ENCODE measurements around the gene SUMO2.
"Not testable (repeated sequence)": the region's sequence is repeated elsewhere in the genome, so short reads cannot be mapped to it uniquely, and the experiment has no call there.

Gene SUMO2

GRCh38 chr17:75142236-75142971 is 40.4 kb downstream of the SUMO2 start:
- no peak for DNase-seq

GRCh38 chr17:75138519-75138918 is 44.2 kb downstream of the SUMO2 start:
- no peak for DNase-seq

DNA sequence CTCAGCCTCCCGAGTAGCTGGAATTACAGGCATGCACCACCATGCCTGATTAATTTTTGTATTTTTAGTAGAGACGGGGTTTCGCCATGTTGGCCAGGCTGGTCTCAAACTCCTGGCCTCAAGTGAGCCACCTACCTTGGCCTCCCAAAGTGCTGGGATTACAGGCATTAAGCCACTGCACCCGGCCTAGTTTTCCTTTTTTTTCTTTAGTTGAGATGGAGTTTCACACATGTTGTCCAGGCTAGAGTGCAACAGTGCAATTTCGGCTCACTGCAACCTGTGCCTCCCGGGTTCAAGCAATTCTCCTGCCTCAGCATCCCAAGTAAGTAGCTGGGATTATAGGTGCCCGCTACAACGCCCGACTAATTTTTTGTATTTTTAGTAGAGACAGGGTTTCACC is 45.0 kb downstream of the SUMO2 start:
- DNase-seq = not testable (repeated sequence)

DNA sequence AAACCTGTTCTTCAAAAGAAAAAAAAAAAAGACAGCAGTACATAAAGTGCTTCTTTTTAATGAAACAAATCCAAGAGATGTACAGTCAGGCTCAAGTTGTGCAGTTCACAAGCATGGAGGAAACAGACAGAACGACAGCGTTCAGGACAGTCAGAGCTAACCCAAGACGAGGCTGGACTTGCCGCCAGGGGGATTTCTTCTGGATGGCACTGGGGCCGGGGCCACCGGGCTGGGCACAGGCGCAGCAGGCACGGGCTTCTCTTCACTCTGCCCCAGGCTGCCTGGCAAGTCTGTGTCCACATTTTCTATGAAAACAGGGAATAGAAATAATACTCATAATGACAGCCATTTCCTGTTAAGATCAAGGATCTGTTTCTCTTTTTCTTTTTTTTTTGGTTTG is 46.8 kb downstream of the SUMO2 start:
- no peak for DNase-seq

- no peak for DNase-seq
Observed at GRCh38 chr17:75135452-75135851, 47.3 kb downstream of the SUMO2 start.

DNA sequence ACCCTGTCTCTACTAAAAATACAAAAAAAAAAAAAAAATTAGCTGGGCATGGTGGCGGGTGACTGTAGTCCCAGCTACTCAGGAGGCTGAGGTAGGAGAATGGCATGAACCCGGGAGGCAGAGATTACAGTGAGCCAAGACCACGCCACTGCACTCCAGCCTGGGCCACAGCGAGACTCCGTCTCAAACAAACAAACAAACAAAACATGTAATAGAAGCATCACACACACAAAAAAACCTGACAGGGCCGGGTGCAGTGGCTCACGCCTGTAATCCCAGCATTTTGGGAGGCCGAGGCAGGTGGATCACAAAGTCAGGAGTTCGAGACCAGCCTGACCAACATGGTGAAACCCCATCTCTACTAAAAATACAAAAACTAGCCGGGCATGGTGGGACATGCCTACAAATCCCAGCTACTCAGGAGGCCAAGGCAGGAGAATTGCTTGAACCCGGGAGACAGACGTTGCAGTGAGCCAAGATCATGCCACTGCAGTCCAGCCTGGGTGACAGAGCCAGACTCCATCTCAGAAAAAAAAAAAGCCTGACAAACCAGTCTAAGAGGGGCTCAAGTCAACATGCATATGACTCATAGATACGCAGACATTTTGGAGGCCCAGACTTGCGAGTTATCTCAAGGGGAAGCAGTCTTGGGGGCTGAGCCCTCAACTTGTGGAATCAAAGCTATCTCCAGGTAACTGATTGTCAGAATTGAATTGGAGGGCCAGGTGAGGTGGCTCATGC is 49.0 kb downstream of the SUMO2 start:
- not testable (repeated sequence) for DNase-seq

DNA sequence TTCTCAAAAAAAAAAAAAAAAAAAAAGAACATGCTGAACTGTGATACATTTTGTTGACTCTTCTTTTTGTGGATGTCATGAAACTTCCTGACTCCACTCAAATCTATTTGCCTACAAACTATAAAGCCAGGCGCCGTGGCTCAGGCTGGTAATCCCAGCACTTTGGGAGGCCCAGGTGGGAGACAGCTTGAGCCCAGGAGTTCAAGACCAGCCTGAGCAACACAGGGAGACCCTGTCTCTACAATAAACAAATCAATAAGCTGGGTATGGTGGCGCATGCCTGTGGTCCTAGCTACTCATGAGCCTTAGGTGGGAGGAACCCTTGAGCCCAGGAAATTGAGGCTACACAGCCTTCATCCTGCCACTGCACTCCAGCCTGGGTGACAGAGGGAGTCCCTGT is 49.8 kb downstream of the SUMO2 start:
- DNase-seq = no peak

DNA sequence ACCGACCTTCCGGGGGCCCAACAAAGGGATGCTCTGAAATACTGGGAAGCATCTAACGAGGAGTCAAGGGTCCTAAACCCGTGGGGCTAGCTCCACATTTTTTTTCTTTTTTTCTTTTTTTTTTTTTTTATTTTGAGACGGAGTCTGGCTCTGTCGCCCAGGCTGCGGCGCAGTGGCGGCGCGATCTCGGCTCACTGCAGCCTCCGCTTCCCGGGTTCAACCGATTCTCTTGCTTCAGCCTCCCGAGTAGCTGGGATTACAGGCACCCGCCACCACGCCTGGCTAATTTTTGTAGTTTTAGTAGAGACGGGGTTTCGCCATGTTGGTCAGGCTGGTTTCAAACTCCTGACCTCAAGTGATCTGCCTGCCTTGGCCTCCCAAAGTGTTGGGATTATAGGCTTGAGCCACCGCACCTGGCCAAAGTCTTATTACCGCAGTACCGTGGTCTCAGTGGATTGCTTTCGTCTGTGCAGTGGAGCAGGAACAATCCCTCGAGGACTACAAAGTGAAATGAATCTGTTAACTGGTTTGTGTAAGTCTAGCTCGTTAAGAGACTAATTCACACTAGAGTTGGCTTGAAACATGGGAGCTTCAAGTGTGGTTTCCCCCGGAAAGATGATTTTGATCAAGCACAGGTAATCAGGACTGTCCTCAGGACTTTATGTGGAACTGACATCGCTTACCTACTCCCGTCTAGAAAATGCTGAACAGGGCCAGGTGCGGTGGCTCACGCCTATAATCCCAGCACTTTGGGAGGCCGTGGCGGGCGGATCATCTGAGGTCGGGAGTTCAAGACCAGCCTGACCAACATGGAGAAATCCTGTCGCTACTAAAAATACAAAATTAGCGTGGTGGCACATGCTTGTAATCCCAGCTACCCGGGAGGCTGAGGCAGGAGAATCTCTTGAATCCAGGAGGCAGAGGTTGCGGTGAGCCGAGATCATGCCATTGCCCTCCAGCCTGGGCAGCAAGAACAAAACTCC is 50.5 kb downstream of the SUMO2 start:
- not testable (repeated sequence) for DNase-seq

DNA sequence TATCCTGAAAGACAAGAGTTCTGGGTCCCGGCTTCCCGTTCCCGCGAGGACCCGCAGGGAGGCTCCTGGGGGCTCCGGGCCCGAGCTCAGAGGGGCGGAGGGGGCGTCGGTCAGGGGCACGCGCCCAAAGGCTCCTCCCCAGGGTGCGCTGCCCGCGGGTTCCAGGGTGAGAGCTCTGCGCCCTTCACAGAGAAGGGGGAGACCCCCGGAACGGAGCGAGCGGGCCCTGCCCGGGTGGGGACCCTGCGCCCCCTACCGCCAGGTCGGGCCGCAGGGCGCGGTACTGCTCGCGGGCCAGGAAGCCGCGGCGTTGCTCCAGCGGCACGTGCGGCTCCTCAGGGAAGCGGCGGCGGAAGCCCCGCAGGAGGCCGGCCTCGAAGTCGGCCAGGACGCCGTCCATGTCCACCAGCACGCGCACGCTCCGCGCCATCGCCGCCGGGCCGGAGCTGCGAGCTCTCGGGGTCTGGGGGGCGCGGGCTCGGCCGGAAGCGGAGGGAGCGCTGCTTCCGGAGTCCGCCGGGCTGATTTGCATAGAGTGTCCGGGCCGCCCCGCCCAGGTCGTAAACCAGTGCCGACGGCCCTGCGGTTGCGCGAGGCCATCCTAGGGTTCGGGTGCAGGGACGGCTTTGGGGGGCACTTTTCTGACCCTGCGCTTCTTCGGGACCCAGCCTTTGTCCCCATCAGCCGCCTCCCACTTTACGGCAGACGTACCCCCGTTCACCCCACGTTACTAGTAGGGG is 51.3 kb downstream of the SUMO2 start, which contains the start of gene NT5C:
TSS of gene NT5C (minus strand) at position 465 of the 740 bp plus-strand sequence. CDS start at position 430, 35 bp downstream.
- peak; percentile 31 to 77 (median 39) for DNase-seq

GRCh38 chr17:75130632-75131277 is 52.0 kb downstream of the SUMO2 start:
- DNase-seq = peak in 3 of 5 experiments; percentile 18 to 63 (median 32)

- DNase-seq = no peak
Observed at GRCh38 chr17:75130059-75130631, 52.6 kb downstream of the SUMO2 start.

DNA sequence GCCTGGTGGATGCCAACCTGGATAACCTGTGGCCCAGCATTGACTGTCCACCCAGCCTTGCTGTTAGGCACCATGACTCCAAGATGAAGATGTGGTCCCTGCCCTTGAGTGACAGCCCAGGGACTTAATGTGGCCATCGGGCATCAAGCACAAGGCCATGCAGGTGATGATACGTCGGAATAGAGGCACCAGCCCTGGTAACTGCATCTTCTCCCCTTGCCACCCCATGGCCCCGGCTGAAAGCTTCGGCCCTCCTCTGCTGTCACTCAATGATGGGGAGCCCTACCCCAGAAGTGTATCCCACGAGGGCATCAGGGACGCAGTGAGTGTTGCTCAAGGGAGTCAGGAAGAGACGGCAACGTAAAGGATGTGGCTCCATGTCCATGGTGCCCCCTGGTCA is 53.2 kb downstream of the SUMO2 start:
- no peak for DNase-seq

DNA sequence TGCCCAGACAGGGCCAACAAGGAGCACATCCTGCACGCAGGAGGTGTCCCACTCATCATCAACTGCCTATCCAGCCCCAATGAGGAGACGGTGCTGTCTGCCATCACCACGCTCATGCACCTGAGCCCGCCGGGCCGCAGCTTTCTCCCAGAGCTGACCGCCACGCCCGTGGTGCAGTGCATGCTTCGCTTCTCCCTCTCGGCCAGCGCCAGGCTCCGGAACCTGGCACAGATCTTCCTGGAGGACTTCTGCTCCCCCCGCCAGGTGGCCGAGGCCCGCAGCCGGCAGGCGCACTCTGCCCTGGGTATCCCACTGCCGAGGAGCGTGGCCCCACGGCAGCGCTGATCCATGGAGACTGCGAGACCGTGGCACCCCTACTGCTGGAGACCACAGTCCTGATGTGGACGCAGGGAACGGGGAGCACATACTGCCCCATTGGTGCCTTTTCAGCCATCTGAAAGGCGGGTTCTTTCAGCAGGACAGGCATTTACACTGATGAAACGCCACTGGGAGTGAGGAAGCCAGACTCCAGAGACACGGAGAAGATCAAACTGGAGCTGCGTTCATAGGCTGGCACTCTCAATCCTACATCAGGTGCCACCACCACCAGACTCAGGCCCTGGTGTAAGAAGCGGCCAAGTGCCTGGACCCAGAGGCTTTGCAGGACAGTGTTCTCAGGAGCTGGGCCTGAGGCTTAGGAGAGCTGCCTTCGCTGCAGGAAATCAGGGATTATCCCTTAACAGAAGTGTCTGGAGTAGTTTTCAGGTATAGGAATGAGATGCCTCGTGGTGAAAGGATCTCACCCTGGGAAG is 53.9 kb downstream of the SUMO2 start:
- DNase-seq = no peak

GRCh38 chr17:75127936-75128335 is 54.8 kb downstream of the SUMO2 start:
- not testable (repeated sequence) for DNase-seq

GRCh38 chr17:75126954-75127353 is 55.8 kb downstream of the SUMO2 start:
- no peak for DNase-seq

DNA sequence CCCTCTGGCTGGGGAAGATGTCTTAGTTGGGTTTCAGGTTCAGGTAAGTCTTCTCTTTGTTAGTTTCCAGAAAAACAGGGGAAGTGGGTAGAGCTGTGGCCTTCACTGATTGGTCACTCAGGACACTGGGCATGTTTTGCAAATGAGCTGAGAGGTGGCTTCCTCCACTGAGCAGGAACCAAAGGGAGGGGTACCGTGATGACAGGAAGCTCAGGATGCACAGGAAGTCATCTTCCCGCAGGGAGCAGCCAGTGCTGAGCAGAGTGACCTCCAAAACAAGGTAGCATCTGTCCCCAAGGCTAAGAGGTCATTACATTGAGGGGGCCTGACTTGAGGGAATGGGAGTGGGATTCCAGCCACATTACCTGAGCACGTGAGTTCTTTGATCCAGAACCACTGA is 56.8 kb downstream of the SUMO2 start:
- DNase-seq = peak in 1 of 5 experiments; percentile 37

DNA sequence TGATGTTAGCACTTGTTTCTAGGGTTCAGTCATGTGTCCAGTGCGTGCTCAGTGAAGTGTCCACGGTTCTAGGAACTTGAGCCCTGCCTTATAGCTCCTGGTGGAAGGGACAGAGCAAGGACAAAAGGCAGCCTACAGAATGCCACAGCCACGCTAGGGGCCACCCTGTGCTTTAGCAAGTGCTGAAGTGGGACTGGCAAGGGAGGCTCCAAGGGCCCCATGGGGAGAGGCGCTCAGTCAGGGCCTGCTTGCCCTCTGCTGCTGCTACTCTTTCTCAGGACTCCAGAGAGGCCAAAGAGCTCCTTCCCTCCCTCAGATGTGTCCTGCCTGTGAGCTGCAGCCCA is 58.0 kb downstream of the SUMO2 start:
- no peak for DNase-seq

DNA sequence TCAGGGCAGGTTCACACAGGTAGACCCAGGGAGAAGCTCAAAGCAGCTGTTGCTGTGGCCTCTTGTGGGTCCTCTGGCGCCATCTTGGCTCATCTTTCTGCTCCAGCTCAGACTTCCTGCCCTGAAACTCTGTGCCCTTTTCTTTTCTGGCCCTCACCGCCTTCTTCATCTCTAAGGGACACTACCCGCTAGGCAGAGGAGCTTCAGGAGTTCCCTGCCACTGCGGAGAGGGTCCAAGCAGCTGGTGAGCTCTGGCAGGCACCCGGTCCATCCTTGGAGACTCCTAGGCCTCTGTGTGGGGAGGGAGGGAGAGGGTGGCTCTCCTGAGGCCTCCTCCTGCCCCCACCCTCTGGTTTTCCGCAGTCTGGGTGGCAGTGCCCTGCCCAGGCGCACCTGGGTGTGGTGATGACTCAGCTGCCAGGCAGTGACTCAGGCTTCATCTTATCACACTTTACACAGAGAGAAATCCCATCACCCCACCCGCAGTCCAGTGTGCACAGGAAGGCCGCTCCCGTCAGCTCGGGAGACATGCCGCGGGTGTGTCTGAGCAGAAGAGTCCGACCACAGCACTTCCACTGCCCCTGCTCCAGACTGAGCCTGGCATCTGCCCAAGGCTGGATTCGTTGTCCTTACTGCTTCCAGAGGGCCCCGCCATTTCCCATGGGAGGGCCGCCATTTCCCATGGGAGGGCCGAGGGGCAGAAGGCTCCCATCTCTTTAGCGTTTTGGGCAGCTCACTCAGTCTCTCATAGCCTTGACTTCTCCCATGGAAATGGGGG is 58.5 kb downstream of the SUMO2 start:
- DNase-seq = peak in 2 of 5 experiments; percentile 42 to 72

- DNase-seq = no peak
Observed at GRCh38 chr17:75118307-75118706, 64.5 kb downstream of the SUMO2 start.

DNA sequence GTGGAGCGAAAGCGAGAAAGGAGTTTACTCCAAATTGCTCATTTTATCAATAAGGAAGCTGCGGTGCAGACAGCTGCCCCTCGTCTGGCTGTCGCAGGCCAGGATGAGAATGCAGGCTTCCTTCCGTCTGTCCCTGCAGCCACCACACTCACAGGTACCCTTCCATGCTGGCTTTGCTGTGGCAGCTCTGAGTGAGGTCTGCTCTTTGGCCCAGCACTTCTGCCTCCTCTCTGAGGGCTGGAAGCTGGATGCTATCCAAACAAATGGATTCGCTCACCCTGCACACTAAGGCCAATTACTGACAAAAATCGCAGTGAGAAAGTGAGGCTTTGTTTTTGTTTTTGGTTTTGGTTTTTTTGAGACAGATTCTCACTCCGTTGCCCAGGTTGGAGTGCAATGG is 66.0 kb downstream of the SUMO2 start:
- DNase-seq = no peak
